Ectodermal cell (in vitro differentiated cells): ENCODE results near the gene SCYL1.

Experiments used
- H3K27ac ChIP-seq: 2 replicates; pipeline ENCODE4 v1.7.0; 2013; ENCODE audit warnings: mild to moderate bottlenecking, low read depth, low read length; ENCODE audit not compliant: insufficient read depth, poor library complexity, severe bottlenecking
- H3K27me3 ChIP-seq: 2 replicates; pipeline ENCODE4 v1.7.0; 2013; ENCODE audit warnings: mild to moderate bottlenecking, low read length; ENCODE audit not compliant: insufficient read depth, control insufficient read depth, poor library complexity, severe bottlenecking
- H3K36me3 ChIP-seq: one replicate; pipeline ENCODE4 v1.7.0; 2013; ENCODE audit warnings: low read length; ENCODE audit not compliant: control insufficient read depth, insufficient read depth
- H3K4me1 ChIP-seq: one replicate; pipeline ENCODE4 v1.7.0; 2013; ENCODE audit warnings: low read length; ENCODE audit not compliant: control insufficient read depth, insufficient read depth
- H3K4me3 ChIP-seq: 2 replicates; pipeline ENCODE4 v1.7.0; 2013; ENCODE audit warnings: low read depth, low read length, control low read depth; ENCODE audit not compliant: insufficient read depth
- H3K9me3 ChIP-seq: 2 replicates; pipeline ENCODE4 v1.7.0; 2013; ENCODE audit warnings: mild to moderate bottlenecking, low read length, moderate library complexity; ENCODE audit not compliant: control insufficient read depth
- WGBS, 2 experiments: methylation state at CpG; one replicate each; pipeline ENCODE4 v1.1.7; 2013; ENCODE audit warnings: missing lambda C conversion rate in 2 of 2; 5-methylcytosine and 5-hydroxymethylcytosine counted together

SCYL1 gene

DNA sequence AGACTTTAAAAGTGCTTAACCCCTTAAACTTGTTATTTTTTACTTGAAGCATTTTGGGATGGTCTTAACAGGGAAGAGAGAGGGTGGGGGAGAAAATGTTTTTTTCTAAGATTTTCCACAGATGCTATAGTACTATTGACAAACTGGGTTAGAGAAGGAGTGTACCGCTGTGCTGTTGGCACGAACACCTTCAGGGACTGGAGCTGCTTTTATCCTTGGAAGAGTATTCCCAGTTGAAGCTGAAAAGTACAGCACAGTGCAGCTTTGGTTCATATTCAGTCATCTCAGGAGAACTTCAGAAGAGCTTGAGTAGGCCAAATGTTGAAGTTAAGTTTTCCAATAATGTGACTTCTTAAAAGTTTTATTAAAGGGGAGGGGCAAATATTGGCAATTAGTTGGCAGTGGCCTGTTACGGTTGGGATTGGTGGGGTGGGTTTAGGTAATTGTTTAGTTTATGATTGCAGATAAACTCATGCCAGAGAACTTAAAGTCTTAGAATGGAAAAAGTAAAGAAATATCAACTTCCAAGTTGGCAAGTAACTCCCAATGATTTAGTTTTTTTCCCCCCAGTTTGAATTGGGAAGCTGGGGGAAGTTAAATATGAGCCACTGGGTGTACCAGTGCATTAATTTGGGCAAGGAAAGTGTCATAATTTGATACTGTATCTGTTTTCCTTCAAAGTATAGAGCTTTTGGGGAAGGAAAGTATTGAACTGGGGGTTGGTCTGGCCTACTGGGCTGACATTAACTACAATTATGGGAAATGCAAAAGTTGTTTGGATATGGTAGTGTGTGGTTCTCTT, 23.2 kb upstream of the SCYL1 start:
- Histone ChIP-seq H3K9me3 (no peaks in the 10 kb centered on the region), H3K27me3 (no peaks in the 10 kb centered on the region), H3K36me3 (peaks cover 62% of the 10 kb centered on the region), H3K4me1 (peaks cover 10% of the 10 kb centered on the region), H3K4me3 (peak overlapping the region; percentile 88), H3K27ac (no peak overlapping the region)
- WGBS, 2 experiments: 0% methylated on average over 3 of the region's 3 CpGs

GRCh38 chr11:65502274-65502554, 22.7 kb upstream of the SCYL1 start:
- Histone ChIP-seq H3K4me1 (peaks cover 8% of the 10 kb centered on the region), H3K36me3 (peaks cover 63% of the 10 kb centered on the region), H3K27me3 (no peaks in the 10 kb centered on the region), H3K9me3 (no peaks in the 10 kb centered on the region), H3K4me3 (peak overlapping the region; percentile 88), H3K27ac (no peak overlapping the region)

- H3K27ac ChIP-seq: peak overlapping the region; percentile 4
- H3K4me3 ChIP-seq: peak overlapping the region; percentile 88
- no peaks in the 10 kb centered on the region for H3K27me3 ChIP-seq
- WGBS, 2 experiments: 3 to 16% methylated on average over 4 to 5 of the region's 6 CpGs
- H3K4me1 ChIP-seq: peaks cover 8% of the 10 kb centered on the region
- H3K36me3 ChIP-seq: peaks cover 63% of the 10 kb centered on the region
- H3K9me3 ChIP-seq: no peaks in the 10 kb centered on the region
Measured at GRCh38 chr11:65502555-65503367, 22.1 kb upstream of the SCYL1 start.

GRCh38 chr11:65503368-65503948, 21.4 kb upstream of the SCYL1 start:
- Histone ChIP-seq H3K36me3 (peaks cover 63% of the 10 kb centered on the region), H3K4me3 (peak overlapping the region; percentile 88), H3K27ac (peak overlapping the region; percentile 4), H3K4me1 (peaks cover 8% of the 10 kb centered on the region), H3K27me3 (no peaks in the 10 kb centered on the region), H3K9me3 (no peaks in the 10 kb centered on the region)
- WGBS, 2 experiments: 58 to 64% methylated on average over 1 to 3 of the region's 3 CpGs

DNA sequence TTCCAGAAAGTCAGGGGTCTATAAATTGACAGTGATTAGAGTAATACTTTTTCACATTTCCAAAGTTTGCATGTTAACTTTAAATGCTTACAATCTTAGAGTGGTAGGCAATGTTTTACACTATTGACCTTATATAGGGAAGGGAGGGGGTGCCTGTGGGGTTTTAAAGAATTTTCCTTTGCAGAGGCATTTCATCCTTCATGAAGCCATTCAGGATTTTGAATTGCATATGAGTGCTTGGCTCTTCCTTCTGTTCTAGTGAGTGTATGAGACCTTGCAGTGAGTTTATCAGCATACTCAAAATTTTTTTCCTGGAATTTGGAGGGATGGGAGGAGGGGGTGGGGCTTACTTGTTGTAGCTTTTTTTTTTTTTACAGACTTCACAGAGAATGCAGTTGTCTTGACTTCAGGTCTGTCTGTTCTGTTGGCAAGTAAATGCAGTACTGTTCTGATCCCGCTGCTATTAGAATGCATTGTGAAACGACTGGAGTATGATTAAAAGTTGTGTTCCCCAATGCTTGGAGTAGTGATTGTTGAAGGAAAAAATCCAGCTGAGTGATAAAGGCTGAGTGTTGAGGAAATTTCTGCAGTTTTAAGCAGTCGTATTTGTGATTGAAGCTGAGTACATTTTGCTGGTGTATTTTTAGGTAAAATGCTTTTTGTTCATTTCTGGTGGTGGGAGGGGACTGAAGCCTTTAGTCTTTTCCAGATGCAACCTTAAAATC, 20.8 kb upstream of the SCYL1 start:
- Histone ChIP-seq H3K4me3 (peak overlapping the region; percentile 88), H3K27me3 (no peaks in the 10 kb centered on the region), H3K27ac (no peak overlapping the region), H3K9me3 (no peaks in the 10 kb centered on the region), H3K4me1 (peaks cover 8% of the 10 kb centered on the region), H3K36me3 (peaks cover 63% of the 10 kb centered on the region)
- WGBS, 2 experiments: 46 to 52% methylated on average over 3 of the region's 3 CpGs

DNA sequence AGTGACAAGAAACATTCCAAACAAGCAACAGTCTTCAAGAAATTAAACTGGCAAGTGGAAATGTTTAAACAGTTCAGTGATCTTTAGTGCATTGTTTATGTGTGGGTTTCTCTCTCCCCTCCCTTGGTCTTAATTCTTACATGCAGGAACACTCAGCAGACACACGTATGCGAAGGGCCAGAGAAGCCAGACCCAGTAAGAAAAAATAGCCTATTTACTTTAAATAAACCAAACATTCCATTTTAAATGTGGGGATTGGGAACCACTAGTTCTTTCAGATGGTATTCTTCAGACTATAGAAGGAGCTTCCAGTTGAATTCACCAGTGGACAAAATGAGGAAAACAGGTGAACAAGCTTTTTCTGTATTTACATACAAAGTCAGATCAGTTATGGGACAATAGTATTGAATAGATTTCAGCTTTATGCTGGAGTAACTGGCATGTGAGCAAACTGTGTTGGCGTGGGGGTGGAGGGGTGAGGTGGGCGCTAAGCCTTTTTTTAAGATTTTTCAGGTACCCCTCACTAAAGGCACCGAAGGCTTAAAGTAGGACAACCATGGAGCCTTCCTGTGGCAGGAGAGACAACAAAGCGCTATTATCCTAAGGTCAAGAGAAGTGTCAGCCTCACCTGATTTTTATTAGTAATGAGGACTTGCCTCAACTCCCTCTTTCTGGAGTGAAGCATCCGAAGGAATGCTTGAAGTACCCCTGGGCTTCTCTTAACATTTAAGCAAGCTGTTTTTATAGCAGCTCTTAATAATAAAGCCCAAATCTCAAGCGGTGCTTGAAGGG, 20.0 kb upstream of the SCYL1 start:
- H3K27me3 ChIP-seq: no peaks in the 10 kb centered on the region
- peak overlapping the region; percentile 88 for H3K4me3 ChIP-seq
- H3K9me3 ChIP-seq: no peaks in the 10 kb centered on the region
- H3K4me1 ChIP-seq: peaks cover 8% of the 10 kb centered on the region
- H3K27ac ChIP-seq: no peak overlapping the region
- peaks cover 63% of the 10 kb centered on the region for H3K36me3 ChIP-seq
- WGBS, 2 experiments: 69 to 78% methylated on average over 6 to 8 of the region's 8 CpGs

DNA sequence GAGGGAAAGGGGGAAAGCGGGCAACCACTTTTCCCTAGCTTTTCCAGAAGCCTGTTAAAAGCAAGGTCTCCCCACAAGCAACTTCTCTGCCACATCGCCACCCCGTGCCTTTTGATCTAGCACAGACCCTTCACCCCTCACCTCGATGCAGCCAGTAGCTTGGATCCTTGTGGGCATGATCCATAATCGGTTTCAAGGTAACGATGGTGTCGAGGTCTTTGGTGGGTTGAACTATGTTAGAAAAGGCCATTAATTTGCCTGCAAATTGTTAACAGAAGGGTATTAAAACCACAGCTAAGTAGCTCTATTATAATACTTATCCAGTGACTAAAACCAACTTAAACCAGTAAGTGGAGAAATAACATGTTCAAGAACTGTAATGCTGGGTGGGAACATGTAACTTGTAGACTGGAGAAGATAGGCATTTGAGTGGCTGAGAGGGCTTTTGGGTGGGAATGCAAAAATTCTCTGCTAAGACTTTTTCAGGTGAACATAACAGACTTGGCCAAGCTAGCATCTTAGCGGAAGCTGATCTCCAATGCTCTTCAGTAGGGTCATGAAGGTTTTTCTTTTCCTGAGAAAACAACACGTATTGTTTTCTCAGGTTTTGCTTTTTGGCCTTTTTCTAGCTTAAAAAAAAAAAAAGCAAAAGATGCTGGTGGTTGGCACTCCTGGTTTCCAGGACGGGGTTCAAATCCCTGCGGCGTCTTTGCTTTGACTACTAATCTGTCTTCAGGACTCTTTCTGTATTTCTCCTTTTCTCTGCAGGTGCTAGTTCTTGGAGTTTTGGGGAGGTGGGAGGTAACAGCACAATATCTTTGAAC, 19.2 kb upstream of the SCYL1 start:
- Histone ChIP-seq H3K4me3 (peak overlapping the region; percentile 88), H3K4me1 (peaks cover 8% of the 10 kb centered on the region), H3K36me3 (peaks cover 59% of the 10 kb centered on the region), H3K27me3 (no peaks in the 10 kb centered on the region), H3K27ac (peak overlapping the region; percentile 56), H3K9me3 (no peaks in the 10 kb centered on the region)
- 84 to 91% methylated on average over 12 of the region's 12 CpGs for WGBS, 2 experiments

GRCh38 chr11:65506290-65506771, 18.6 kb upstream of the SCYL1 start:
- Histone ChIP-seq H3K36me3 (peaks cover 54% of the 10 kb centered on the region), H3K9me3 (no peaks in the 10 kb centered on the region), H3K4me1 (peaks cover 8% of the 10 kb centered on the region), H3K4me3 (peak overlapping the region; percentile 88), H3K27me3 (no peaks in the 10 kb centered on the region), H3K27ac (peak overlapping the region; percentile 56)
- WGBS, 2 experiments: 94 to 100% methylated on average over 2 to 4 of the region's 4 CpGs
